DMS53 treated with DMSO at 0.1 percent for 48 hours (cell line): ENCODE results near the gene GPALPP1.
A peak's percentile ranks its signal among the peaks of the same experiment; 100 is the strongest.
"Not testable (repeated sequence)": the region's sequence is repeated elsewhere in the genome, so short reads cannot be mapped to it uniquely, and the experiment has no call there.

Experiments used
- DNase-seq: peaks from one replicate; lab custom pipeline; 2025; ENCODE audit not compliant: unreplicated experiment; lab: John Stamatoyannopoulos, UW

The GPALPP1 gene

GRCh38 chr13:45060062-45060461 is 70.7 kb downstream of the GPALPP1 start:
- no peak for DNase-seq

- no peak for DNase-seq
These were observed 74.0 kb downstream of the GPALPP1 start for GRCh38 chr13:45063261-45063860.

DNA sequence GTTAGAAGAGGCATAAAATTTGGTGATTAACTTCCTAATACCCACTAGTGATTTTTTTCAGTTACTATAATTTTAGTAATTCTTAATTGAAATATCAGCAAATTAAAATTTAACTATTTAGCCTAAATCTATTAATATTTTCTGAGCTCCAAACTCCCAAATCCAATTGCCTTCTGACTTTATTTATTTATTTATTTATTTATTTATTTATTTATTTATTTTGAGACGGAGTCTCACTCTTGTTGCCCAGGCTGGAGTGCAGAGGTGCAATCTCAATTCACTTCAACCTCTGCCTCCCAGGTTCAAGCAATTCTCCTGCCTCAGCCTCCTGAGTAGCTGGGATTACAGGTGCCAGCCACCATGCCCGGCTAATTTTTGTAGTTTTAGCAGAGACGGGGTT is 74.6 kb downstream of the GPALPP1 start:
- DNase-seq, result not testable (repeated sequence)

DNA sequence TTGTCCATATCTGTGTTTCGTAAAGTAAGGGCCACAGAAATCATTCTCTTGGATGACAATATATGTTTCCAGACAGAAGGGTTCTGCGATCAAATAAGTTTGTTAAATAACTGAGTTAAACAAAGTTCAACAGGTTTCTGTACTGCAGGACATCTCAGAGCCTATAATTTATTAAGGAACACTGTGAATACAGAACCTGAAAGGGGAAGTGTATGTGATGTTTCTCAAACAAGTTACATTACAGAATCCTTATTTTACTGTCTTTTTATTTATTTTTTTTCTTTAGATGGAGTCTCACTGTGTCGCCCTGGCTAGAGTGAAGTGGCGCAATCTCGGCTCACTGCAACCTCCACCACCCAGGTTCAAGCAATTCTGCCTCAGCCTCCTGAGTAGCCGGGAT is 75.6 kb downstream of the GPALPP1 start:
- DNase-seq, result no peak

DNA sequence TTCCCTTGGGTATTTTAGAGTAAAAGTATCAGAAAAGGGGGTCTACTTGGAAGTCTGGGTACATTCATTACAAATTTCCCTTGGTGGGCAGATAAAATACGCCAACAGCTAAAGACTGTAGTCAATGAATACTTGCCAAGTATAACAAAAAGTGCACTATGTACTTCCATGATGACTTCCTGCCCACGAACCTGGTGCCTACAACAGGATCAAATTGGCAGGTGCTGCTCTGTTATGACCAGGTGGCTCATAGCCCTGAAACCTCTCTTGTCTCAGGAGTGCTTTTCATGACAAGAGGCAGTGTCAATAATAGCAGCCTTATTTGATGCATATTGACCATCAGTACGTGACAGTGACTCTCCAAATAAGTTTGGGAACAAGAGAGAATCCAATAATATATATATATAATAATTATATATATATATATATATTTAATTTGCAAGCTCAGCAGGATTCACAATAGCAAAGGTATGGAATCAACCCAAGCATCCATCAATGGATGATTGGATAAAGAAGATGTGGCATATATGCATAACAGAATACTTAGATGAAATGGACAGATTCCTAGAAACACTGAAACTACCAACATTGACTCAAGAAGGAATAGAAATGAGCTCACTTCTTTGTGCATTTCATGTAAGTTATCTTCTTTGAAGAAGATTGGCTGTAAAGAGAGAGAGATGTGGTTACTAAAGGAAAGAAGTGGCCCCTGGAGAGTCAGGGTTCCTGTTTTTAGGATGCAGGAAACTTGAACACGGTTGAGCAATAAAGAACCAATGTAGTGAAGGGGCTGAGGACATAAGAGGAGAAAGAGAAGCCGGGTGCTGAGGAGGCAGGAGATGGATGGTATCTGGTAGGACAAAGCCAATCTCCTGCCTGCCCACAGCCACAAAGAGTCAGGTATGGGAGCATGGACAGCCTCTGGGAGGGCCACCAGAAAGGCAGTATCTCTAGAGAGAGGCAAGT is 79.0 kb downstream of the GPALPP1 start:
- DNase-seq, result peak; percentile 71

DNA sequence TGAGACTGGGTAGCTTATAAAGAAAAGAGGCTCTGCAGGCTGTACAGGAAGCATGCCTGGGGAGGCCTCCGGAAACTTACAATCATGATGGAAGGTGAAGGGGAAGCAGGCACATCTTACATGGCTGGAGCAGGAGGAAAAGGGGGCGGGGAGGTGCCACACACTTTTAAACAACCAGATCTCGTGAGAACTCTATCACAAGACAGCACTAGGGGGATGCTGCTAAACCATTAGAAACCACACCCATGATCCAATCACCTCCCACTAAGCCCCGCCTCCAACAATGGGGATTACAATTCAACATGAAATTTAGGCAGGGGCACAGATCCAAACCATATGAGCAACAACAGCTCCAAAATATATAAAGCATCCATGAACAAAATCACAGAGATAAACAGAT is 84.5 kb downstream of the GPALPP1 start:
- DNase-seq, result no peak

- DNase-seq, result no peak
These were observed 85.4 kb downstream of the GPALPP1 start for GRCh38 chr13:45074721-45075120.

GRCh38 chr13:45078003-45078402 is 88.7 kb downstream of the GPALPP1 start:
- no peak for DNase-seq
